SIG-M5 treated with dmso at 0.1 percent for 504 hours (cell line): Measurements from ENCODE around the gene SIN3B.
"Not testable (repeated sequence)": the region's sequence is repeated elsewhere in the genome, so short reads cannot be mapped to it uniquely, and the experiment has no call there.

Experiments used
- DNase-seq: peaks from one replicate; lab custom pipeline; 2025; ENCODE audit not compliant: unreplicated experiment; lab: John Stamatoyannopoulos, UW

SIN3B gene

GRCh38 chr19:16829010-16829821 is at the start of gene SIN3B:
Gene SIN3B, plus strand, starts transcription at chr19:16829398. Its CDS starts 23 bp downstream, at chr19:16829421.
- peak; percentile 71 for DNase-seq

GRCh38 chr19:16779539-16780163 is 49.5 kb upstream of the SIN3B start:
- DNase-seq, result no peak

GRCh38 chr19:16782719-16783118 is 46.5 kb upstream of the SIN3B start:
- no peak for DNase-seq

GRCh38 chr19:16788479-16788878 is 40.7 kb upstream of the SIN3B start:
- DNase-seq, result no peak

- no peak for DNase-seq
Observed at GRCh38 chr19:16789238-16789637, 40.0 kb upstream of the SIN3B start.

GRCh38 chr19:16790051-16790450 is 39.1 kb upstream of the SIN3B start:
- DNase-seq, result no peak

- DNase-seq, result no peak
Observed at GRCh38 chr19:16791942-16792341, 37.3 kb upstream of the SIN3B start.

GRCh38 chr19:16794456-16795441 is 34.4 kb upstream of the SIN3B start:
- no peak for DNase-seq

GRCh38 chr19:16795731-16796130 is 33.5 kb upstream of the SIN3B start:
- DNase-seq, result no peak

- DNase-seq, result no peak
Observed at GRCh38 chr19:16797876-16798275, 31.3 kb upstream of the SIN3B start.

GRCh38 chr19:16798326-16798725 is 30.9 kb upstream of the SIN3B start:
- not testable (repeated sequence) for DNase-seq

- DNase-seq, result no peak
Observed at GRCh38 chr19:16799740-16800139, 29.5 kb upstream of the SIN3B start.

GRCh38 chr19:16801600-16802013 is 27.6 kb upstream of the SIN3B start:
- DNase-seq, result no peak

GRCh38 chr19:16804176-16804575 is 25.0 kb upstream of the SIN3B start:
- no peak for DNase-seq

GRCh38 chr19:16807549-16808284 is 21.5 kb upstream of the SIN3B start:
- no peak for DNase-seq

GRCh38 chr19:16814526-16815100 is 14.6 kb upstream of the SIN3B start:
- DNase-seq, result no peak

- DNase-seq, result no peak
Observed at GRCh38 chr19:16820056-16820455, 9.1 kb upstream of the SIN3B start.

GRCh38 chr19:16821081-16821480 is 8.1 kb upstream of the SIN3B start:
- no peak for DNase-seq

- DNase-seq, result no peak
Observed at GRCh38 chr19:16822648-16823047, 6.5 kb upstream of the SIN3B start.

- no peak for DNase-seq
Observed at GRCh38 chr19:16824658-16825311, 4.4 kb upstream of the SIN3B start.
